GM13976 (cell line): ENCODE data around the gene FYB1.
"Not testable (repeated sequence)": the region's sequence is repeated elsewhere in the genome, so short reads cannot be mapped to it uniquely, and the experiment has no call there.

Source experiments
- DNase-seq: peaks from one replicate; pipeline ENCODE4 v3.0.0; 2012; ENCODE audit warnings: low spot score
- in situ Hi-C: fragments of 300-500 bp; cut with MboI; formaldehyde crosslinking; loops from one replicate; pipeline ENCODE4 v1.12.0; 2022; ENCODE audit warnings: low sequenced_read_pairs, mixed read lengths, inconsistent platforms; ENCODE audit not compliant: unreplicated experiment
- TF ChIP-seq, protein P1 (sequence below): IDR thresholded peaks from 2 replicates; pipeline ENCODE4 v1.5.1; 2012; ENCODE audit warnings: borderline replicate concordance, mild to moderate bottlenecking; ENCODE audit not compliant: insufficient read depth; ENCODE audit errors: extremely low read depth, missing control alignments, control extremely low read depth

The FYB1 gene

DNA sequence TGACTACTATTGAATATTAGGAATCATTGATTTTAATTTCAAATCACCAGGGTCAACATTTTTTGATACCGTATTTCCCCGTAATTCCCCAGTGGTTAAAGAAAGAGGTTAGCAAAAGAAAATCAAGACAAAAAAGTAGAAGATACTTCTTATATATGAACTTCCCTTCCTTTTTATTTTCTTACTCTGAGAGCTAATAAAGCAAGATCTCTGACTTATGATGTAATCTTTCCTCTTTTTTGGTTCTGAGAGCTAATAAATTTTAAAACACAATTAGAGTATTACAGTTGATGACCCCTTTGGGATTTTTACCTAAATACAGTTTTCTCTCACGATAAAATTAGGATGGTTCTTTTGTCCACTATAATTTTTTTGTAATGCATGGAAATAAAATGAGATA is 9.2 kb upstream of the FYB1 start:
- in situ Hi-C loops: loop anchor here (10.0 kb wide), 1 partner anchor 56 kb away; no protein-coding TSS in a partner anchor
- TF ChIP-seq, protein P1, sequence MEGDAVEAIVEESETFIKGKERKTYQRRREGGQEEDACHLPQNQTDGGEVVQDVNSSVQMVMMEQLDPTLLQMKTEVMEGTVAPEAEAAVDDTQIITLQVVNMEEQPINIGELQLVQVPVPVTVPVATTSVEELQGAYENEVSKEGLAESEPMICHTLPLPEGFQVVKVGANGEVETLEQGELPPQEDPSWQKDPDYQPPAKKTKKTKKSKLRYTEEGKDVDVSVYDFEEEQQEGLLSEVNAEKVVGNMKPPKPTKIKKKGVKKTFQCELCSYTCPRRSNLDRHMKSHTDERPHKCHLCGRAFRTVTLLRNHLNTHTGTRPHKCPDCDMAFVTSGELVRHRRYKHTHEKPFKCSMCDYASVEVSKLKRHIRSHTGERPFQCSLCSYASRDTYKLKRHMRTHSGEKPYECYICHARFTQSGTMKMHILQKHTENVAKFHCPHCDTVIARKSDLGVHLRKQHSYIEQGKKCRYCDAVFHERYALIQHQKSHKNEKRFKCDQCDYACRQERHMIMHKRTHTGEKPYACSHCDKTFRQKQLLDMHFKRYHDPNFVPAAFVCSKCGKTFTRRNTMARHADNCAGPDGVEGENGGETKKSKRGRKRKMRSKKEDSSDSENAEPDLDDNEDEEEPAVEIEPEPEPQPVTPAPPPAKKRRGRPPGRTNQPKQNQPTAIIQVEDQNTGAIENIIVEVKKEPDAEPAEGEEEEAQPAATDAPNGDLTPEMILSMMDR: no peak
- DNase-seq: no peak

GRCh38 chr5:39226558-39226957 is 7.2 kb upstream of the FYB1 start:
- DNase-seq: no peak
- TF ChIP-seq, protein P1: no peak
- in situ Hi-C loops: loop anchor here (10.0 kb wide), 1 partner anchor 58 kb away; no protein-coding TSS in a partner anchor

- in situ Hi-C loops: loop anchor here (10.0 kb wide), 1 partner anchor 59 kb away; no protein-coding TSS in a partner anchor
- TF ChIP-seq, protein P1: no peak
- DNase-seq: no peak
These were observed 6.7 kb upstream of the FYB1 start for GRCh38 chr5:39226100-39226451.

DNA sequence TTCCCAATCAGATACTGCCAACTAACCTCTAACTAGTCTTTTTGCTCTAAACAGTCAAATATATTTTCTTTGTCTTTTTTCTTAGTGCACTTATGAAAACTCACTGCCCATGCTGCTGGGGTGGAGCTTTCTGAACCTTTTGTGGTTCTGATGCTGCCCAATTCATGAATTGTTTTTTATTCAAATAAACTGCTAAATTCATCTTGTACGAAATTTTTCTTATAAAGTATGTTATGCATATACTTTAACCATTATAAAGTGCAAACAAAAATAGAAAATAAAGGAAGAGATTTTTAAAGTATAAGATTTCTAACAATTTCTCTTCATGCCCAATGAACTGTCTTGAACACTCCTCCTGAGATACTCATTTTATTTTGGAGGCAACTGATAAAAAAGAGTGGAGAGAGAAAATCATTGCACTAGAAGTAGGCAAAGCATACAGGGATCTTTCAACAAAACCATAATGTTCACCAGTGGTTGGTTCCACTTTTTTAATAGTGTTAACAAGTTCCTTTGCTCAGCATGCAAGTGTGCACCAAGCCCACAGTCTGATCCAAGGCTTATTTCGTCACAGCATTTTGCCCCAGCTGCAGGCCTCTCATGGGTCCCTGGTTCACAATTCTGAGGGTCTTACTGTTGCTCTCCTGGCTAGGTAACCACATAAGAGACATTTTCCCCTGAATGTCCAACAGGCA is 6.2 kb upstream of the FYB1 start:
- DNase-seq: no peak
- in situ Hi-C loops: loop anchor here (10.0 kb wide), 1 partner anchor 59 kb away; no protein-coding TSS in a partner anchor
- TF ChIP-seq, protein P1: no peak

- DNase-seq: no peak
- TF ChIP-seq, protein P1: no peak
- in situ Hi-C loops: loop anchor here (10.0 kb wide), 1 partner anchor 61 kb away; no protein-coding TSS in a partner anchor
These were observed 4.9 kb upstream of the FYB1 start for GRCh38 chr5:39224196-39224761.

DNA sequence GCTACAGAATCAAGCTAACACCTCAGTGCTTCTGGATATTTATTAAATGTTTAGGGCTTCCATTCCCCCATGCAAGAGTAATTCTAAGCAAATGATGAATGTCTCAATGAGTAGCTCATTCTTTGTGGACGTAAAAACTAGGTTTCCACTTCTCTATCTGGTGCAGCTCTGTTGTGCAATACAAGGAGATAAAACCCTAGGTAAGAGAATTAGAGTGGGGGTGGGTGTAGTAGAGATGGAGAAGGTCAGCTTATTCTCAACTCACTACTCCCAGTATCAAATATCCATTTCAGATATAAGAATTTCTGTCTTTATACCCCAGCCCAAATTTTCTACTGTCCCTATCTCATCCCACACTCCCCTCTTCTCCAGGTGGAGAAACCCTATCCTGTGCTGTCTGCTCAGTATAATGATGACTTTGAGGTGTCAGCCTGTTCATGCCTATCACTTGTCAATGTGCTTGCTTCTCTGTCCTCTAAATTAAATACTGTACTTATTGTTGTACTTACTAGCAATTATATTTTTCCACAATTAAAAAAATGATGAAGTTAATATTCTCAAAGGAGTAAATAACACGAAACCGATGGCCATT is 4.3 kb upstream of the FYB1 start:
- in situ Hi-C loops: loop anchor here (10.0 kb wide), 1 partner anchor 61 kb away; no protein-coding TSS in a partner anchor
- DNase-seq: no peak
- TF ChIP-seq, protein P1: no peak

DNA sequence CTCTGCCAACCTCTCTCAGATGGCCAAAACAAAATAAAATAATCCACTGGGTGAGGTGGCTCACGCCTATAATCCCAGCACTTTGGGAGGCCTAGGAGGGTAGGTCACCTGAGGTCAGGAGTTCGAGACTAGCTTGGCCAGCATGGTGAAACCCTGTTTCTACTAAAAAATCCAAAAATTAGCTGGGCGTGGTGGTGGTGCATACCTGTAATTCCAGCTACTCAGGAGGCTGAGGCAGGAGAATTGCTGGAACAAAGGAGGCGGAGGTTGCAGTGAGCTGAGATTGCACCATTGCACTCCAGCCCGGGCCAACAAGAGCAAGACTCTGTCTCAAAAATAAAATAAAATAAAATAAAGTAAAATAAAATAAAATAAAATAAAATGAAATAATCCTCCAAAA is 2.3 kb upstream of the FYB1 start:
- not testable (repeated sequence) for DNase-seq
- in situ Hi-C loops: loop anchor here (10.0 kb wide), 1 partner anchor 63 kb away; no protein-coding TSS in a partner anchor
